Measurements from ENCODE around the gene SNRPD1.

SNRPD1 gene

DNA sequence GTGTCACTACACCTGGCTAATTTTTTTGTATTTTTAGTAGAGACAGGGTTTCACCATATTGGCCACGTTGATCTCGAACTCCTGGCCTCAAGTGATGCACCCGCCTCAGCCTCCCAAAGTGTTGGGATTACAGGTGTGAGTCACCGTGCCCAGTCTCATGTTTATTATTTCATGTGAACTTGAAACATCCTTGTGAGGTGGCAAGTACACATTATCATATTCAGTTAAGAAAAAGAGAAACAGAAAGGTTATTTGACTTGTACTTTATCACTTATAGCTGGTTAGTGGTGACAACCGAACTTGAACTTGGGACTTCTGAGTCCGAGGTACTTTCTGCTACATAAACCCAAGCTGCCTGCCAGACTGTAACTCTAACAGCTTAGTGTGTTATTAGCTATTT, 68.0 kb downstream of the SNRPD1 start:
- TF ChIP-seq, protein P1, sequence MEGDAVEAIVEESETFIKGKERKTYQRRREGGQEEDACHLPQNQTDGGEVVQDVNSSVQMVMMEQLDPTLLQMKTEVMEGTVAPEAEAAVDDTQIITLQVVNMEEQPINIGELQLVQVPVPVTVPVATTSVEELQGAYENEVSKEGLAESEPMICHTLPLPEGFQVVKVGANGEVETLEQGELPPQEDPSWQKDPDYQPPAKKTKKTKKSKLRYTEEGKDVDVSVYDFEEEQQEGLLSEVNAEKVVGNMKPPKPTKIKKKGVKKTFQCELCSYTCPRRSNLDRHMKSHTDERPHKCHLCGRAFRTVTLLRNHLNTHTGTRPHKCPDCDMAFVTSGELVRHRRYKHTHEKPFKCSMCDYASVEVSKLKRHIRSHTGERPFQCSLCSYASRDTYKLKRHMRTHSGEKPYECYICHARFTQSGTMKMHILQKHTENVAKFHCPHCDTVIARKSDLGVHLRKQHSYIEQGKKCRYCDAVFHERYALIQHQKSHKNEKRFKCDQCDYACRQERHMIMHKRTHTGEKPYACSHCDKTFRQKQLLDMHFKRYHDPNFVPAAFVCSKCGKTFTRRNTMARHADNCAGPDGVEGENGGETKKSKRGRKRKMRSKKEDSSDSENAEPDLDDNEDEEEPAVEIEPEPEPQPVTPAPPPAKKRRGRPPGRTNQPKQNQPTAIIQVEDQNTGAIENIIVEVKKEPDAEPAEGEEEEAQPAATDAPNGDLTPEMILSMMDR (IDR thresholded peaks at IDR 0.05), result no peak
- H3K4me3 ChIP-seq, result no peak overlapping the region
- H3K9me3 ChIP-seq, result no peaks in the 10 kb centered on the region
- DNase-seq, result no peak
- intact Hi-C loops (cut with DNase I; ENCODE audit: low total_unique reads), result no loop called here
- H3K36me3 ChIP-seq, result no peaks in the 10 kb centered on the region
- H3K27ac ChIP-seq, result no peak overlapping the region
- peaks cover 0 to 9% (median 2%) of the 10 kb centered on the region in 4 donors for H3K4me1 ChIP-seq
- no peaks in the 10 kb centered on the region for H3K27me3 ChIP-seq

DNA sequence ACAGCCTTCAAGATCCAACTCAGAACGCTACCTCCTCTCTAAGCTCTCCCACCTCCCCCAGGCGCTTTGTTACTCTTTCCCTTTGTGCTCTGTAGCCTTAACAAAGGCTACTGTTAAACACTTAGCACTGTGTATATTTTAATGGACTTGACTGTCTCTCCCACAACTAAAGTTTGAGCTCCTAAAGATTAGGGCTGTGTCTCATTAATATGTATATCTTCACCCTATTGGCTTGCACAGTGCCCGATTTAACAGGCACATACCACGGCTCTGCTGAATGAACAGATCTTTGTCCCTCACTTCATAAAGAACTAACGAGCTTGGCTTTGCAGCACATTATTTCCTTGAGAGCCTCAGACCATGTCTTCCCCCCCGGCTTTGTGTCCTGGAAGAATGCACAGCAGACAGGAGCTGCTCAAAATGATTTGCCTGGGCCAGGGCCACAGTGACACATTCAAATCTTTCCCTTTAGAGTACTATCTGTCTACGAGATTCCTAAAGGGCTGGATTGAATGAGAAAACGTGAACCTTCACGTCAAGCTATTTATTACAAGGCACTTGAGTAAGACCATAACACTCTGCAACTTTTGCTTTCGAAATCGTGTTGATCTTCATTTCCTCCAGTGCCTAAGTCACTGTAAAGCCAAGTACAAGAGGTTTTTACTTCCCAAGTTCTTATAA, 70.4 kb downstream of the SNRPD1 start:
- TF ChIP-seq, protein P1 (IDR thresholded peaks at IDR 0.05), result no peak
- Histone ChIP-seq H3K4me1 (peaks cover 0 to 17% (median 2%) of the 10 kb centered on the region in 4 donors), H3K9me3 (no peaks in the 10 kb centered on the region), H3K4me3 (peak overlapping the region; percentile 32 to 36), H3K27ac (peak overlapping the region; percentile 21 to 47), H3K27me3 (no peaks in the 10 kb centered on the region), H3K36me3 (no peaks in the 10 kb centered on the region)
- intact Hi-C loops (cut with DNase I; ENCODE audit: low total_unique reads), result no loop called here
- DNase-seq, result no peak

Measured in tibial artery (tissue), 4 donors.